SH-SY5Y (cell line): ENCODE data around the gene C2orf81.

Source experiments
- GATA2 ChIP-seq: IDR thresholded peaks from 2 replicates; pipeline ENCODE4 v1.6.1; 2011; ENCODE audit warnings: mild to moderate bottlenecking, low read depth, low read length
- GATA3 ChIP-seq: IDR thresholded peaks from 2 replicates; pipeline ENCODE4 v1.6.1; 2011; ENCODE audit warnings: low read depth, mild to moderate bottlenecking, low read length, moderate library complexity

DNA sequence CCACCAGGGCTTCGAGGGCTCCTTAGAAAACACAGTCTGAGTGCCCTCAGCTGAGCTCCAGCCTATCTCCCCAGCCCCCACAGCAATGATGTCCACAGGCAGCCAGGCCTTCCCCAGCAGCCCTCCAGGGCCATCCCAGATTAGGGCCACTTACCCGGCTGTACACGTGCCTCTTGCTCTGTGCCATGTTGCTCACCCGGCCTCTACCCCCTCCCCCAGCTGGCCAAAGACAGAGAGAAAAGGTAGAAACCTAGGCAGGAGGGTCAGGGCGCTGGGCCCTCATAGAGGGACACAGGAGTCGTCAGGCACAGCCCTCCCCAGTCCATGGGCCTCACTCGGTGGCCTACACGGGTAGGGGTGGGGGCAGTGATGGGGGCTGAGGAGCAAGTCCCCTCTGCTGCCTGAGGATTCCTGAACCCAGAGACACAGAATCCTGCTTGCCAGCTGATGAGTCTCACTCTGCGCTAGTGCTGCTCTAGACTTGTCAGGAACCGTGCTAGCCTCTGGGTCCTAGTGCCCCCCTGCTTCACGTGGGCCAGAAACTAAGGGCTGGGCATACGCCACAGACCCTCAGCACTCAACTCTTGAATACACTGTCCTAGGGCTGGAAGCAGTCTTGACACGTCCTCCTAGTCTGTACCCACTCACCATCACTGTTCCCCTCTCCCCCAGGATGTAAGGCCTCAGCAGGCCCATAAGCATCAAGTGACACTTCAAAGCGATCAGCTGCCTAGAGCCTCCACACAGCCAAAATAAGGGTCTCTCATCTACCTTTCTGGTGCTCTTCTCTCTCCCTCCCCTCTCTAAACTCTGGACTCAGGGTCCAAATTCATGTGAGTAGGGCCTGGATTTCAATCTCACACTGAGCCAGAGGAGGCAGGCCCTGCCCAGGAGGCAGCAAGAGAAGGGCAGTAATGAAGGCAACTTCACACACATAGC, 41.3 kb downstream of the C2orf81 start, which contains the start of gene DCTN1:
- no peak for TF ChIP-seq GATA2
- no peak for TF ChIP-seq GATA3
